Lower leg skin (tissue), 4 donors: Measurements from ENCODE around the gene CSN2. TPM values are rescaled to one million over a fixed set of nuclear protein-coding genes. Genes with fewer than 3 reads are reported as not detected.

Experiments used
- DNase-seq, 2 donors: peaks; one replicate each; pipeline ENCODE4 v3.0.0-alpha.2; 2019; ENCODE audit warnings: low spot score in 2 of 2
- H3K4me3 ChIP-seq: fragments of 200-600 bp; sonication (generic); 2 replicates; pipeline ENCODE4 v1.5.1; 2017; ENCODE audit warnings: mild to moderate bottlenecking, low read depth; ENCODE audit not compliant: poor library complexity, severe bottlenecking
- CTCF ChIP-seq, 3 donors: fragments of 450-650 bp; IDR thresholded peaks; one replicate each; pipeline ENCODE4 v1.5.1; 2016; ENCODE audit warnings: antibody characterized with exemption in 3 of 3, mild to moderate bottlenecking in 3 of 3, moderate library complexity in 2 of 3
- POLR2A ChIP-seq, 2 donors: fragments of 450-650 bp; IDR thresholded peaks; one replicate each; pipeline ENCODE4 v1.6.1; 2016 to 2017; ENCODE audit warnings: antibody characterized with exemption in 2 of 2, mild to moderate bottlenecking in 1 of 2, moderate library complexity in 1 of 2
- WGBS, 2 donors: methylation state at CpG; one replicate each; pipeline ENCODE4 v1.1.5; 2018; 5-methylcytosine and 5-hydroxymethylcytosine counted together
- intact Hi-C: fragments of 100-400 bp; cut with DNase I; formaldehyde crosslinking; loops from one replicate; pipeline ENCODE4 v1.15.0; 2023; ENCODE audit warnings: low total_unique reads
- total RNA-seq, 4 donors: library from RNA; depleted of rRNA; stranded (reverse); fragments of >200 nt; gene quantifications; one replicate each; pipeline ENCODE4 v1.1.0, GENCODE V29; 2016

The CSN2 gene
- total RNA-seq, 4 donors from 2014 or later: not detected

GRCh38 chr4:69920874-69921273, 44.7 kb downstream of the CSN2 start:
- 51 to 62% methylated on average over 4 of the region's 4 CpGs for WGBS, 2 donors
- no peak for DNase-seq
- TF ChIP-seq CTCF (IDR thresholded peaks at IDR 0.05) (no peak), POLR2A (IDR thresholded peaks at IDR 0.05) (no peak)
- intact Hi-C loops: no loop called here
- no peak overlapping the region for H3K4me3 ChIP-seq

GRCh38 chr4:69910016-69910782, 55.3 kb downstream of the CSN2 start:
- no peak overlapping the region for H3K4me3 ChIP-seq
- TF ChIP-seq POLR2A (IDR thresholded peaks at IDR 0.05) (no peak), CTCF (IDR thresholded peaks at IDR 0.05) (no peak)
- 76 to 80% methylated on average over 2 of the region's 2 CpGs for WGBS, 2 donors
- no peak for DNase-seq
- intact Hi-C loops: no loop called here

GRCh38 chr4:69909195-69909594, 56.3 kb downstream of the CSN2 start:
- WGBS, 2 donors: 93 to 97% methylated on average over 4 of the region's 4 CpGs

GRCh38 chr4:69907151-69907550, 58.4 kb downstream of the CSN2 start:
- 57 to 72% methylated on average over 1 of the region's 1 CpG for WGBS, 2 donors
- intact Hi-C loops: no loop called here
- no peak overlapping the region for H3K4me3 ChIP-seq
- no peak for DNase-seq
- no peak for TF ChIP-seq CTCF (IDR thresholded peaks at IDR 0.05)
- no peak for TF ChIP-seq POLR2A (IDR thresholded peaks at IDR 0.05)

More at GRCh38 chr4:69909195-69909594, 56.3 kb downstream of the CSN2 start:
- TF ChIP-seq POLR2A (IDR thresholded peaks at IDR 0.05): no peak
- TF ChIP-seq CTCF (IDR thresholded peaks at IDR 0.05): no peak
- no peak for DNase-seq
- intact Hi-C loops: no loop called here
- no peak overlapping the region for H3K4me3 ChIP-seq

Other genes with a start within 250 kb of the CSN2 start
- gene SULT1B1, start 205.1 kb downstream of the CSN2 start, total RNA-seq: under 1 TPM; 0.10 to 0.30 (median 0.18) TPM
- gene SULT1E1, start 105.6 kb downstream of the CSN2 start, total RNA-seq: 10 to 100 TPM; 15.7 to 45.2 (median 34.3) TPM
- gene CSN1S1, start 34.7 kb downstream of the CSN2 start, total RNA-seq: 1 to 10 TPM in 1 of 4 donors, not detected in 3; 3.7 TPM
- gene STATH, start 30.2 kb upstream of the CSN2 start, total RNA-seq: not detected
- gene HTN3, start 62.7 kb upstream of the CSN2 start, total RNA-seq: not detected
- gene HTN1, start 84.7 kb upstream of the CSN2 start, total RNA-seq: not detected
- gene PRR27, start 188.5 kb upstream of the CSN2 start, total RNA-seq: not detected
- not detected for gene ODAM, start 230.0 kb upstream of the CSN2 start, total RNA-seq